T-cell (primary cell): ENCODE measurements around the gene LY6G6D. TPM values are rescaled to one million over a fixed set of nuclear protein-coding genes. Genes with fewer than 3 reads are reported as not detected.

Experiments used
- ATAC-seq, 4 experiments: fragments of 200-7000 bp in 3 of 4; fragments of 150-1000 bp in 1 of 4; cut with Tn5 transposase; replicated peaks in 1 of 4; 1 replicate in 3 of 4; 2 replicates in 1 of 4; pipeline ENCODE4 v1.10.0; 2021; ENCODE audit warnings: moderate library complexity in 3 of 4, mild to moderate bottlenecking in 2 of 4, moderate number of reproducible peaks in 1 of 4
- CTCF ChIA-PET, 2 donors: fragments of 300-600 bp; sonication (Branson Sonifier 250); formaldehyde crosslinking; loops; one replicate each; lab custom pipeline; 2022; ENCODE audit warnings: antibody characterized with exemption in 2 of 2; lab: Charles Lee
- POLR2A ChIA-PET, 2 donors: fragments of 300-600 bp; sonication (Branson Sonifier 250); formaldehyde crosslinking; loops; one replicate each; lab custom pipeline; 2022; ENCODE audit warnings: antibody characterized with exemption in 2 of 2; lab: Charles Lee
- DNase-seq, 35 experiments: peaks; one replicate each; pipeline versions ENCODE4 v3.0.0 to v3.0.0-alpha.2; 2013 to 2023
- H3K27ac ChIP-seq: one replicate; pipeline ENCODE4 v1.5.1; 2013; ENCODE audit warnings: low read length
- H3K27me3 ChIP-seq, 2 experiments: replicated peaks in 1 of 2; 1 replicate in 1 of 2; 2 replicates in 1 of 2; pipeline versions ENCODE4 v1.6.1 to v1.7.0; 2013; ENCODE audit warnings: low read length in 1 of 2, mixed read lengths in 1 of 2; ENCODE audit not compliant: control insufficient read depth in 2 of 2, insufficient read depth in 2 of 2; ENCODE audit errors: extremely low read depth in 1 of 2
- H3K36me3 ChIP-seq, 2 donors: 1 replicate in 1 of 2; 2 replicates in 1 of 2; pipeline versions ENCODE4 v1.6.1 to v1.7.0; 2013; ENCODE audit warnings: low read length in 1 of 2; ENCODE audit not compliant: control insufficient read depth in 2 of 2, insufficient read depth in 1 of 2; ENCODE audit errors: extremely low read depth in 1 of 2
- H3K4me1 ChIP-seq, 2 experiments: 1 replicate in 1 of 2; 2 replicates in 1 of 2; pipeline versions ENCODE4 v1.6.1 to v1.7.0; 2013; ENCODE audit warnings: low read length in 2 of 2, mixed read lengths in 1 of 2; ENCODE audit not compliant: insufficient read depth in 2 of 2, control insufficient read depth in 1 of 2; ENCODE audit errors: extremely low read depth in 1 of 2
- H3K4me3 ChIP-seq, 2 donors: 1 replicate in 1 of 2; 2 replicates in 1 of 2; pipeline versions ENCODE4 v1.5.1 to v1.7.0; 2013; ENCODE audit warnings: mild to moderate bottlenecking in 2 of 2, low read length in 1 of 2, moderate library complexity in 1 of 2; ENCODE audit not compliant: control insufficient read depth in 1 of 2; ENCODE audit errors: extremely low read depth in 1 of 2
- H3K9me3 ChIP-seq: 2 replicates; pipeline ENCODE4 v1.7.0; 2013
- H3K27ac Mint-ChIP-seq, 2 donors: one replicate each; pipeline ENCODE4 v1.8.0; 2020 to 2021; ENCODE audit warnings: mild to moderate bottlenecking in 2 of 2, mixed read lengths in 2 of 2
- H3K27me3 Mint-ChIP-seq, 2 donors: one replicate each; pipeline ENCODE4 v1.8.0; 2021 to 2022; ENCODE audit warnings: mixed read lengths in 2 of 2
- H3K36me3 Mint-ChIP-seq: one replicate; pipeline ENCODE4 v1.8.0; 2021; ENCODE audit warnings: mixed read lengths
- H3K4me1 Mint-ChIP-seq, 3 donors: one replicate each; pipeline ENCODE4 v1.8.0; 2020 to 2022; ENCODE audit warnings: mixed read lengths in 3 of 3, mild to moderate bottlenecking in 1 of 3
- H3K4me3 Mint-ChIP-seq, 3 donors: one replicate each; pipeline ENCODE4 v1.8.0; 2020 to 2022; ENCODE audit warnings: mild to moderate bottlenecking in 3 of 3, mixed read lengths in 3 of 3, moderate library complexity in 3 of 3
- H3K9me3 Mint-ChIP-seq, 3 donors: one replicate each; pipeline ENCODE4 v1.8.0; 2020 to 2022; ENCODE audit warnings: mixed read lengths in 3 of 3
- WGBS: methylation state at CpG from one replicate; pipeline ENCODE4 v1.1.5; 2013; ENCODE audit warnings: missing lambda C conversion rate; ENCODE audit not compliant: insufficient coverage; 5-methylcytosine and 5-hydroxymethylcytosine counted together
- total RNA-seq, 35 experiments: library from RNA in 6 of 35; stranded (reverse) in 6 of 35; fragments of 120-200 nt in 1 of 35; gene quantifications; one replicate each; pipeline versions ENCODE4 v1.2.1 to v1.2.4 and lab custom pipeline; 2013 to 2026

Gene LY6G6D
- total RNA-seq, 5 donors from 2014 or later (not counting 1 experiment from before 2014, with no cell fraction given) = not detected

- 0% methylated on average over 6 of the region's 24 CpGs for WGBS
- Histone ChIP-seq H3K9me3 (no peaks in the 10 kb centered on the region), H3K27me3 (no peaks in the 10 kb centered on the region), H3K27ac (peak within 1 kb of the TSS; percentile 81), H3K4me3 (peak within 1 kb of the TSS; percentile 85 to 90), H3K4me1 (peaks cover 45 to 70% of the 10 kb centered on the region in 2 experiments), H3K36me3 (peaks cover 4 to 30% of the 10 kb centered on the region in 2 donors)
- ATAC-seq (peak; percentile 6 to 23 (median 16)), DNase-seq (peak in 32 of 35 experiments; percentile 7 to 79 (median 46))
- H3K36me3 Mint-ChIP-seq = peaks cover 19% of the 10 kb centered on the region
- peak within 1 kb of the TSS; percentile 91 to 95 (median 92) for H3K4me3 Mint-ChIP-seq
- H3K9me3 Mint-ChIP-seq = no peaks in the 10 kb centered on the region
- H3K27me3 Mint-ChIP-seq = no peaks in the 10 kb centered on the region
- H3K27ac Mint-ChIP-seq = peak within 1 kb of the TSS; percentile 95 to 97
- CTCF ChIA-PET = interaction anchor here in 1 of 2 donors (1.0 to 1.7 kb wide), 3 partner anchors 8 to 94 kb away, joined by 4 to 9 read pairs (median 5); no protein-coding TSS in a partner anchor
- H3K4me1 Mint-ChIP-seq = peaks cover 73 to 83% (median 77%) of the 10 kb centered on the region in 3 donors
- POLR2A ChIA-PET = interaction anchor here in 1 of 2 donors (0.5 kb wide), 1 partner anchor 74 kb away, joined by 5 read pairs; no protein-coding TSS in a partner anchor
Observed at GRCh38 chr6:31736021-31736767, 21.0 kb downstream of the LY6G6D start, which contains the start of gene CLIC1. Gene CLIC1, minus strand, starts transcription at chr6:31736530. Its CDS starts 230 bp downstream, at chr6:31736300.

- CTCF ChIA-PET = interaction anchor here (0.6 to 1.7 kb wide), 5 partner anchors 7 to 93 kb away, joined by 3 to 9 read pairs (median 5); no protein-coding TSS in a partner anchor
- Histone ChIP-seq H3K27ac (peak overlapping the region; percentile 81), H3K36me3 (peaks cover 4 to 24% of the 10 kb centered on the region in 2 donors), H3K9me3 (no peaks in the 10 kb centered on the region), H3K4me3 (peak overlapping the region; percentile 85 to 90), H3K27me3 (no peaks in the 10 kb centered on the region), H3K4me1 (peaks cover 45 to 70% of the 10 kb centered on the region in 2 experiments)
- DNase-seq = no peak
- peaks cover 19% of the 10 kb centered on the region for H3K36me3 Mint-ChIP-seq
- peaks cover 73 to 83% (median 75%) of the 10 kb centered on the region in 3 donors for H3K4me1 Mint-ChIP-seq
- no peaks in the 10 kb centered on the region for H3K27me3 Mint-ChIP-seq
- no peaks in the 10 kb centered on the region for H3K9me3 Mint-ChIP-seq
- ATAC-seq = no peak
- WGBS = 0% methylated on average over 2 of the region's 10 CpGs
- POLR2A ChIA-PET = interaction anchor here in 1 of 2 donors (0.5 kb wide), 1 partner anchor 74 kb away, joined by 5 read pairs; no protein-coding TSS in a partner anchor
- H3K4me3 Mint-ChIP-seq = peak overlapping the region; percentile 91 to 95 (median 92)
- peak overlapping the region; percentile 95 to 97 for H3K27ac Mint-ChIP-seq
Observed at GRCh38 chr6:31736768-31737314, 21.7 kb downstream of the LY6G6D start.

GRCh38 chr6:31737315-31737990 lies 22.3 kb downstream of the LY6G6D start:
- peaks cover 45 to 69% of the 10 kb centered on the region in 2 experiments for H3K4me1 ChIP-seq
- Mint-ChIP-seq H3K36me3 (peaks cover 15% of the 10 kb centered on the region), H3K27me3 (no peaks in the 10 kb centered on the region), H3K9me3 (no peaks in the 10 kb centered on the region), H3K27ac (peak overlapping the region; percentile 73 to 95), H3K4me1 (peaks cover 70 to 81% (median 75%) of the 10 kb centered on the region in 3 donors), H3K4me3 (peak overlapping the region; percentile 91 to 95 (median 92))
- H3K27me3 ChIP-seq = no peaks in the 10 kb centered on the region
- H3K9me3 ChIP-seq = no peaks in the 10 kb centered on the region
- ATAC-seq (no peak), DNase-seq (peak in 1 of 35 experiments; percentile 32)
- H3K4me3 ChIP-seq = peak overlapping the region; percentile 14 to 60
- ChIA-PET POLR2A (interaction anchor here in 1 of 2 donors (0.6 to 1.4 kb wide), 4 partner anchors 34 to 392 kb away, joined by 3 to 4 read pairs (median 3); partner anchors contain the start of gene ABHD16A), CTCF (interaction anchor here (0.6 to 3.1 kb wide), 13 partner anchors 8 to 163 kb away, joined by 3 to 18 read pairs (median 7); partner anchors contain the start of genes DDAH2 (in 1 of the 2), HSPA1B (in 1 of the 2), LSM2 (in 1 of the 2) and NEU1 (in 1 of the 2))
- WGBS = 21% methylated on average over 5 of the region's 7 CpGs
- peaks cover 4 to 18% of the 10 kb centered on the region in 2 donors for H3K36me3 ChIP-seq
- H3K27ac ChIP-seq = peak overlapping the region; percentile 81

- Mint-ChIP-seq H3K27ac (peak overlapping the region; percentile 73 to 95), H3K36me3 (peaks cover 17% of the 10 kb centered on the region), H3K9me3 (no peaks in the 10 kb centered on the region), H3K4me1 (peaks cover 70 to 78% (median 75%) of the 10 kb centered on the region in 3 donors), H3K27me3 (no peaks in the 10 kb centered on the region), H3K4me3 (peak overlapping the region; percentile 91 to 95 (median 92))
- Histone ChIP-seq H3K36me3 (peaks cover 4 to 11% of the 10 kb centered on the region in 2 donors), H3K27me3 (no peaks in the 10 kb centered on the region), H3K4me3 (peak overlapping the region; percentile 14 to 60), H3K27ac (peak overlapping the region; percentile 81), H3K9me3 (no peaks in the 10 kb centered on the region), H3K4me1 (peaks cover 45 to 68% of the 10 kb centered on the region in 2 experiments)
- DNase-seq = peak in 34 of 35 experiments; percentile 36 to 89 (median 64)
- peak; percentile 23 to 55 (median 34) for ATAC-seq
- WGBS = 0% methylated on average over 3 of the region's 6 CpGs
- POLR2A ChIA-PET = interaction anchor here in 1 of 2 donors (0.5 to 1.4 kb wide), 5 partner anchors 35 to 391 kb away, joined by 3 to 4 read pairs (median 3); partner anchors contain the start of gene ABHD16A
- CTCF ChIA-PET = interaction anchor here (0.6 to 3.1 kb wide), 12 partner anchors 9 to 164 kb away, joined by 3 to 18 read pairs (median 6); partner anchors contain the start of genes DDAH2 (in 1 of the 2), HSPA1B (in 1 of the 2), LSM2 (in 1 of the 2) and NEU1 (in 1 of the 2)
Observed at GRCh38 chr6:31737991-31738979, 23.1 kb downstream of the LY6G6D start.
